ENCODE measurements around the gene RDH16.

- no peak for TF ChIP-seq EP300 (IDR thresholded peaks at IDR 0.05; ENCODE audit: borderline replicate concordance)
- no peak for TF ChIP-seq CREB1 (IDR thresholded peaks at IDR 0.05; ENCODE audit: low read depth)
- no peak for TF ChIP-seq YY1 (IDR thresholded peaks at IDR 0.05; ENCODE audit: low read depth)
- no peak for TF ChIP-seq TEAD4 (IDR thresholded peaks at IDR 0.05)
These were observed 40.4 kb downstream of the RDH16 start for GRCh38 chr12:56916996-56917333.
